ENCODE measurements around the gene FHL3.
A peak's percentile ranks its signal among the peaks of the same experiment; 100 is the strongest.
"Not testable (repeated sequence)": the region's sequence is repeated elsewhere in the genome, so short reads cannot be mapped to it uniquely, and the experiment has no call there.

FHL3 gene

GRCh38 chr1:38034871-38035270, 29.6 kb upstream of the FHL3 start:
- DNase-seq (ENCODE audit: low read depth): no peak

GRCh38 chr1:38032992-38033391, 27.7 kb upstream of the FHL3 start:
- not testable (repeated sequence) for DNase-seq (ENCODE audit: low read depth)

GRCh38 chr1:38031513-38031866, 26.2 kb upstream of the FHL3 start:
- DNase-seq (ENCODE audit: low read depth): no peak

- DNase-seq (ENCODE audit: low read depth): no peak
These were observed 25.5 kb upstream of the FHL3 start for GRCh38 chr1:38030596-38031512.

GRCh38 chr1:38029685-38030511, 24.6 kb upstream of the FHL3 start:
- peak; percentile 77 for DNase-seq (ENCODE audit: low read depth)

GRCh38 chr1:38029081-38029681, 23.9 kb upstream of the FHL3 start:
- no peak for DNase-seq (ENCODE audit: low read depth)

- DNase-seq (ENCODE audit: low read depth): no peak
These were observed 23.4 kb upstream of the FHL3 start for GRCh38 chr1:38028671-38029070.

- DNase-seq (ENCODE audit: low read depth): peak; percentile 79
These were observed 22.8 kb upstream of the FHL3 start for GRCh38 chr1:38028105-38028591.

GRCh38 chr1:38027201-38028104, 22.1 kb upstream of the FHL3 start:
- DNase-seq (ENCODE audit: low read depth): no peak

- no peak for DNase-seq (ENCODE audit: low read depth)
These were observed 21.4 kb upstream of the FHL3 start for GRCh38 chr1:38026592-38027200.

GRCh38 chr1:38025664-38026063, 20.4 kb upstream of the FHL3 start:
- no peak for DNase-seq (ENCODE audit: low read depth)

GRCh38 chr1:38025233-38025632, 19.9 kb upstream of the FHL3 start:
- no peak for DNase-seq (ENCODE audit: low read depth)

GRCh38 chr1:38022810-38023209, 17.5 kb upstream of the FHL3 start:
- DNase-seq (ENCODE audit: low read depth): no peak

- DNase-seq (ENCODE audit: low read depth): no peak
These were observed 16.7 kb upstream of the FHL3 start for GRCh38 chr1:38021969-38022368.

- DNase-seq (ENCODE audit: low read depth): no peak
These were observed 15.1 kb upstream of the FHL3 start for GRCh38 chr1:38020396-38020795.

- DNase-seq (ENCODE audit: low read depth): no peak
These were observed 13.6 kb upstream of the FHL3 start for GRCh38 chr1:38018864-38019343.

- DNase-seq (ENCODE audit: low read depth): no peak
These were observed 10.8 kb upstream of the FHL3 start for GRCh38 chr1:38015978-38016725.

GRCh38 chr1:38014724-38015424, 9.6 kb upstream of the FHL3 start:
- no peak for DNase-seq (ENCODE audit: low read depth)

GRCh38 chr1:38014171-38014570, 8.9 kb upstream of the FHL3 start:
- DNase-seq (ENCODE audit: low read depth): no peak

- DNase-seq (ENCODE audit: low read depth): no peak
These were observed 7.9 kb upstream of the FHL3 start for GRCh38 chr1:38013227-38013622.
